OCI-LY7 (cell line): ENCODE data around the gene MDK. TPM values are rescaled to one million over a fixed set of nuclear protein-coding genes. Genes with fewer than 3 reads are reported as not detected.

ENCODE experiments used
- BruUV-seq: library from RNA; stranded (reverse); fragments of 400-500 nt; replicated peaks from 2 replicates; lab custom pipeline; 2021; lab: Mats Ljungman, UMichigan
- CTCF ChIA-PET: fragments of 300-600 bp; sonication (Branson Sonifier 250); formaldehyde crosslinking; loops from one replicate; lab custom pipeline; 2022; ENCODE audit warnings: antibody characterized with exemption; ENCODE audit not compliant: unreplicated experiment; lab: Charles Lee
- POLR2A ChIA-PET: fragments of 300-600 bp; sonication (Branson Sonifier 250); formaldehyde crosslinking; loops from one replicate; lab custom pipeline; 2022; ENCODE audit warnings: antibody characterized with exemption; lab: Charles Lee
- DNase-seq: peaks from one replicate; pipeline ENCODE4 v3.0.0-alpha.2; 2015; ENCODE audit warnings: low spot score
- H2AFZ ChIP-seq: fragments of 200-600 bp; sonication (generic), shearing (Covaris generic); 2 replicates; pipeline ENCODE4 v1.6.1; 2014; ENCODE audit warnings: mild to moderate bottlenecking, antibody characterized with exemption, low read length, moderate library complexity
- H3K27ac ChIP-seq: fragments of 200-600 bp; sonication (generic); 2 replicates; pipeline ENCODE4 v1.5.1; 2014; ENCODE audit warnings: mixed run types, low read depth, mild to moderate bottlenecking, moderate library complexity, low read length, inconsistent platforms; ENCODE audit not compliant: poor library complexity, severe bottlenecking
- H3K36me3 ChIP-seq: fragments of 200-600 bp; sonication (generic); 2 replicates; pipeline ENCODE4 v1.6.1; 2014; ENCODE audit warnings: mild to moderate bottlenecking, antibody characterized with exemption, low read length, moderate library complexity, mixed read lengths; ENCODE audit not compliant: insufficient read depth
- H3K4me1 ChIP-seq: fragments of 200-600 bp; sonication (generic); 2 replicates; pipeline ENCODE4 v1.5.1; 2014; ENCODE audit warnings: mild to moderate bottlenecking, low read length; ENCODE audit not compliant: insufficient read depth, poor library complexity, severe bottlenecking
- H3K4me2 ChIP-seq: fragments of 200-600 bp; sonication (generic); 2 replicates; pipeline ENCODE4 v1.6.1; 2014; ENCODE audit warnings: mild to moderate bottlenecking, low read length
- H3K4me3 ChIP-seq: fragments of 200-600 bp; sonication (generic); 2 replicates; pipeline ENCODE4 v1.5.1; 2014; ENCODE audit warnings: mild to moderate bottlenecking, low read depth, low read length; ENCODE audit not compliant: poor library complexity, severe bottlenecking
- H3K79me2 ChIP-seq: fragments of 200-600 bp; sonication (generic); 2 replicates; pipeline ENCODE4 v1.6.1; 2016; ENCODE audit warnings: low read depth, mild to moderate bottlenecking, low read length, moderate library complexity, mixed read lengths; ENCODE audit not compliant: insufficient read depth
- H3K9me2 ChIP-seq: fragments of 200-600 bp; sonication (generic); 2 replicates; pipeline ENCODE4 v1.6.1; 2016; ENCODE audit warnings: mild to moderate bottlenecking, low read length, mixed read lengths; ENCODE audit not compliant: insufficient read depth
- H3K9me3 ChIP-seq: fragments of 200-600 bp; sonication (generic); 2 replicates; pipeline ENCODE4 v1.6.1; 2014; ENCODE audit warnings: mild to moderate bottlenecking, mixed run types, low read length, mixed read lengths
- H4K20me1 ChIP-seq: fragments of 200-600 bp; sonication (generic); 2 replicates; pipeline ENCODE4 v1.6.1; 2014; ENCODE audit warnings: mild to moderate bottlenecking, antibody characterized with exemption, low read length, moderate library complexity, mixed read lengths; ENCODE audit not compliant: insufficient read depth
- CTCF ChIP-seq: fragments of 200-600 bp; sonication (generic); conservative IDR thresholded peaks from 2 replicates; pipeline ENCODE4 v1.5.1; 2014; ENCODE audit warnings: mild to moderate bottlenecking, antibody characterized with exemption, low read length, moderate library complexity, mixed read lengths
- EZH2phosphoT487 ChIP-seq: fragments of 200-600 bp; sonication (generic); IDR thresholded peaks from 2 replicates; pipeline ENCODE4 v1.6.1; 2018; ENCODE audit warnings: low read depth, borderline replicate concordance, mild to moderate bottlenecking, mixed run types, antibody characterized with exemption, low read length, moderate library complexity, mixed read lengths
- intact Hi-C: fragments of 100-400 bp; cut with micrococcal nuclease; formaldehyde crosslinking; loops from one replicate; pipeline ENCODE4 v1.10.0; 2022; ENCODE audit not compliant: unreplicated experiment
- total RNA-seq, 2 experiments: library from RNA; depleted of rRNA in 1 of 2; stranded (reverse); fragments of >200 nt in 1 of 2; shearing (Covaris generic) in 1 of 2; gene quantifications; 2 replicates each; pipeline ENCODE4 v1.2.3, GENCODE V29; 2014 to 2022

The MDK gene
- total RNA-seq, 2 experiments from 2014 or later, result 5.1 to 6.2 TPM

- BruUV-seq, result no TSS peak
- peak; percentile 31 for DNase-seq
- no peak for TF ChIP-seq CTCF
- TF ChIP-seq EZH2phosphoT487, result no peak
- Histone ChIP-seq H3K27ac (peak overlapping the region; percentile 82), H2AFZ (no peak overlapping the region), H3K4me3 (peak overlapping the region; percentile 77), H3K79me2 (peaks cover 36% of the 10 kb centered on the region), H3K4me2 (peak overlapping the region; percentile 94), H3K36me3 (peaks cover 19% of the 10 kb centered on the region; the same call in 1 of the 2 replicates), H3K9me3 (no peaks in the 10 kb centered on the region), H3K9me2 (no peaks in the 10 kb centered on the region), H3K4me1 (peaks cover 39% of the 10 kb centered on the region), H4K20me1 (no peaks in the 10 kb centered on the region)
- CTCF ChIA-PET, result interaction anchor here (0.8 to 1.5 kb wide), 4 partner anchors 10 to 119 kb away, joined by 3 to 10 read pairs (median 4); no protein-coding TSS in a partner anchor
- intact Hi-C loops, result no loop called here
- POLR2A ChIA-PET, result interaction anchor here (0.6 to 3.5 kb wide), 4 partner anchors 10 to 580 kb away, joined by 3 to 38 read pairs (median 10); partner anchors contain the start of gene DGKZ
Measured at GRCh38 chr11:46362156-46363030, 19.1 kb upstream of the MDK start.

GRCh38 chr11:46363031-46363407, 18.4 kb upstream of the MDK start:
- Histone ChIP-seq H3K9me2 (no peaks in the 10 kb centered on the region), H4K20me1 (0 out of 2 replicates have a peak, but pooled peaks cover 1% of the 10 kb centered on the region), H3K4me2 (peak overlapping the region; percentile 94), H3K4me3 (peak overlapping the region; percentile 77), H3K36me3 (peaks cover 23% of the 10 kb centered on the region), H3K27ac (peak overlapping the region; percentile 82), H3K79me2 (peaks cover 36% of the 10 kb centered on the region), H3K9me3 (no peaks in the 10 kb centered on the region), H3K4me1 (peaks cover 37% of the 10 kb centered on the region), H2AFZ (no peak overlapping the region)
- intact Hi-C loops, result no loop called here
- DNase-seq, result no peak
- BruUV-seq, result no TSS peak
- no peak for TF ChIP-seq EZH2phosphoT487
- no peak for TF ChIP-seq CTCF
- ChIA-PET CTCF (no interaction called here), POLR2A (interaction anchor here (2.6 kb wide), 1 partner anchor 11 kb away, joined by 14 read pairs; no protein-coding TSS in a partner anchor)
